ENCODE data around the gene ZKSCAN4.

DNA sequence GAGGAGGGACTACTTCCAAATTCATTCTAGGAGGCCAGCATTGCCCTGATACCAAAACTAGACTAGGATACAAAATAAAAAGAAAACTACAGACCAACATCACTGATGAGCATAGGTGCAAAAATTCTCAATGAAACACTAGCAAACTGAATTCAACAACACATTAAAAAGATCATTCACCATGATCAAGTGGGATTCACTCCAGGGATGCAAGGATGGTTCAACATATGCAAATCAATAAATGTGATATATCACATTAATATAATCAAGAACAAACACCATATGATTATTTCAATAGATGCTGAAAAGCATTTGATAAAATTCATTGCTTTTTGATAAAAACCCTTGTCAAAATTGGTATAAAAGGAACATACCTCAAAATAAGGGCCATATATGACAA lies 39.5 kb upstream of the ZKSCAN4 start:
- TF ChIP-seq EP300 (IDR thresholded peaks at IDR 0.05) (no peak), CTCF (IDR thresholded peaks at IDR 0.05) (no peak)
